Adipocyte (in vitro differentiated cells): ENCODE results near the gene UBXN2A.
A peak's percentile ranks its signal among the peaks of the same experiment; 100 is the strongest.

Experiments
- DNase-seq: peaks from one replicate; pipeline ENCODE4 v3.0.0-alpha.2; 2015; ENCODE audit warnings: low read depth
- H3K27me3 ChIP-seq: replicated peaks from 2 replicates; pipeline ENCODE4 v1.7.0; 2013; ENCODE audit warnings: mild to moderate bottlenecking, low read length, moderate library complexity; ENCODE audit not compliant: control insufficient read depth, insufficient read depth
- H3K36me3 ChIP-seq: 2 replicates; pipeline ENCODE4 v1.7.0; 2013; ENCODE audit warnings: low read length, mild to moderate bottlenecking, moderate library complexity; ENCODE audit not compliant: control insufficient read depth, insufficient read depth, severe bottlenecking
- H3K4me1 ChIP-seq: 2 replicates; pipeline ENCODE4 v1.7.0; 2013; ENCODE audit warnings: mild to moderate bottlenecking, low read length, moderate library complexity; ENCODE audit not compliant: control insufficient read depth, insufficient read depth
- H3K4me3 ChIP-seq: 2 replicates; pipeline ENCODE4 v1.7.0; 2013; ENCODE audit warnings: mild to moderate bottlenecking, low read length, moderate library complexity
- H3K9ac ChIP-seq: 2 replicates; pipeline ENCODE4 v1.7.0; 2013; ENCODE audit warnings: mild to moderate bottlenecking, low read length, moderate library complexity
- H3K9me3 ChIP-seq: 2 replicates; pipeline ENCODE4 v1.7.0; 2013; ENCODE audit warnings: mild to moderate bottlenecking, low read length, moderate library complexity; ENCODE audit not compliant: control insufficient read depth

Gene UBXN2A

DNA sequence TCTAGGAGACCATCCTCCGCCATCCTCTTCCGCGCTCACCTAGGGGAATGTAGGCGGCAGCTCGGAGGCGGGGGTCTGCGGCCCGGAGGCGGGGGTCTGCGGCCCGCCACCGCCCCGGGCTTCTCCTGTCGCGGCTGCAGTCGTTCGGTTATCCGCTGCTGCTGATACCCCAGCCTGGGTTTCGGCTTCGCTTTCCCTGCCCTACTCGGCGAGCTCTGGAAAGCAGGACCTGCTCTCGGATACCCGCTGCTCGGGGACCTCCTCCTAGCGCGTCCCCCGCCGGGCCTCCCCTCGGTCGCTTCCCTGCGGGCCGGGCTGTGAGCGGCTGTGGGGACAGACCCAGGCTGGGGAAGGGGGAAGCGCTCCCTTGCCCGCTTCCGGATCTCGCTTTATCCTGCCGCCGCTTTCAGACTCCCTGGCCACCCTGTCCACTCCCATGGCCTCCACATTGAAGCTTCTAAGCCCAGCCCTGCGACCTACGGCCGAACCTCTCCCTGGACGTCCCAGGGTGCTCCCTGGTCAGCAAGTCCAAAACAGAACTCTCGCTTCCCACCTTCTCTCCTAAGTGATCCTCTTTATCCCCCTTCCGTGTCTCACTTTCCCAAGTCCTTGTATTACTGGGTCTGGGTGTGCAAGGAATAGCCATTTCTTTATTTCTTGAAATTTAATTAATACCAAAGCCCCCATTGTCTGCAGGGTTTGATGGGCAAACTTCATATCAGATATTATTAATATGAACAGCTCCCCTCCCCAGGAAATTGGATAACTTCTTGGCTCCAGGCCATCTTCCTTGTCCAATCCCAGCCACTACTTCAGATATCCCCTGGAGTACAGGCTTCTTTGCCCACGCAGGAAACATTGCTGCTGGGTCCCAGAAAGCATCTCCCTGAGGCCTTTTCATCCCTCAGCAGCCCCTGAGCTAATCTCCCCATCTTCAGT is 110.0 kb downstream of the UBXN2A start:
- Histone ChIP-seq H3K4me1 (peaks cover 7% of the 10 kb centered on the region), H3K27me3 (no peaks in the 10 kb centered on the region), H3K9me3 (no peaks in the 10 kb centered on the region), H3K36me3 (no peaks in the 10 kb centered on the region), H3K9ac (peak overlapping the region; percentile 69), H3K4me3 (peak overlapping the region; percentile 83)
- peak; percentile 53 for DNase-seq

GRCh38 chr2:24051833-24052232 is 111.6 kb downstream of the UBXN2A start:
- no peak for DNase-seq
- no peaks in the 10 kb centered on the region for H3K36me3 ChIP-seq
- peaks cover 2% of the 10 kb centered on the region for H3K4me1 ChIP-seq
- H3K9ac ChIP-seq = no peak overlapping the region
- H3K27me3 ChIP-seq = no peaks in the 10 kb centered on the region
- H3K9me3 ChIP-seq = no peaks in the 10 kb centered on the region
- no peak overlapping the region for H3K4me3 ChIP-seq

DNA sequence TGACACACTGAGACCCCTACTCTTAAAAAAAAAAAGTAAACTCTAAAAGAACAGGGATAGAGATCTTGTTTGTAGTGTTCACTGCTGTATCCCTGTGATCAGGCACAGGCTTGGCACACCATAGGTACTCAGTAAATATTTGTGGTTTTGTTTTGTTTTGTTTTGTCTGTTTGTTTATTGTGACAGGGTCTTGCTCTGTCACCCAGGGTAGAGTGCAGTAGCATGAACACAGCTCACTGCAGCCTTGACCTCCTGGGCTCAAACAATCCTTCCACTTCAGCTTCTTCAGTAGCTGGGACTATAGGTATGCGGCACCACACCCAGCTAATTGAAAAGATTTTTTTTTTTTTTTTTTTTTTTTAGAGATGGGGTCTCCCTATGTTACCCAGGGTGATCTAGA is 112.7 kb downstream of the UBXN2A start:
- Histone ChIP-seq H3K4me1 (peaks cover 2% of the 10 kb centered on the region), H3K27me3 (no peaks in the 10 kb centered on the region), H3K9ac (no peak overlapping the region), H3K4me3 (no peak overlapping the region), H3K36me3 (no peaks in the 10 kb centered on the region), H3K9me3 (no peaks in the 10 kb centered on the region)
- no peak for DNase-seq
